ENCODE measurements around the gene HSPA4L.

Gene HSPA4L

DNA sequence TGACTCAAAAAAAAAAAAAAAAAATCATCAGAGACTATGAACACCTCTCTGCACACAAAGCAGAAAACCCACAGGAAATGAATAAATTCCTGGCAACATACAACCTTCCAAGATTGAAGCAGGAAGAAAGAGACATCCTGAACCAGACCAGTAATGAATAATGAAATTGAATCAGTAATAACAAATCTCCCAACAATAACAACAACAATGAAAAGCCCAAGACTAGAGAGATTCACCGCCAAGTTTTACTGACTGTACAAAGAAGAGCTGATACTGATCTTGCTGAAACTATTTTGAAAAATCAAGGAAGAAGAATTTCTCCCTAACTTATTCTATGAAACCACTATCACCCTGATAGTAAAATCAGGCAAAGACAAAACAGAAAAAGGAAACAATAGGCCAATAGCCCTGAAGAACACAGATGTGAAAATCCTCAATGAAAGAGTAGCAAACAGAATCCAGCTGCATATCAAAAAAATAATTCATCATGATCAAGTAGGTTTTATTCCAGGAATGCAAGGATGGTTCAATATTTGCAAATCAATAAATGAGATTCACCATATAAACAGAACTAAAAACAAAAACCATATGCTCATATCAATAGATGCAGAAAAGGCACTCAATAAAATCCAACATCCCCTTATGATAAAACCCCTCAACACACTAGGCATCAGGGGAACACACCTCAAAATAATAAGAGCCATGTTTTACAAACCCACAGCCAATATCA is 67.5 kb downstream of the HSPA4L start:
- in situ Hi-C loops (cut with HindIII; ENCODE audit: low pct_ligation_motif_present, low pct_unique_long_range_greater_than_20kb, low sequenced_read_pairs): no loop called here
- DNase-seq: no peak

DNA sequence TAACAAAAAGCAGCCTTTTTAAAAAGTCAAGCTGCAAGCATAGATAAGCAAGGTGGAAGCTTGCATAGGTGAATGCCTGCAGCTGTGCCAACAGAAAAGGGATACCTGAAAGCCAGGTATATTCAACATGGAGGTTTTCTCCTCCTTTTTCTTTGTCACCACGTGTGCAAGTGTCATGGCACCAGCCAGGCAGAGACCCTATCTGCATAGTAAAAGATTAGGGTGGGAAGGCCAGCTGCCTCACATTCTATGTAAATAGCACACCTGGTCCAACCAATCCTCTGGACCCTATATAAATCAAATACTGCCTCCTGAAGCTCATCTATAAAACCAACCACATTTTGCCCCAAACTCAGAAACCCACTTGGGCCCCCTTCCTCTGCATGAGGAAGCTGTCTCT is 70.5 kb downstream of the HSPA4L start:
- in situ Hi-C loops (cut with HindIII; ENCODE audit: low pct_ligation_motif_present, low pct_unique_long_range_greater_than_20kb, low sequenced_read_pairs): no loop called here
- no peak for DNase-seq

DNA sequence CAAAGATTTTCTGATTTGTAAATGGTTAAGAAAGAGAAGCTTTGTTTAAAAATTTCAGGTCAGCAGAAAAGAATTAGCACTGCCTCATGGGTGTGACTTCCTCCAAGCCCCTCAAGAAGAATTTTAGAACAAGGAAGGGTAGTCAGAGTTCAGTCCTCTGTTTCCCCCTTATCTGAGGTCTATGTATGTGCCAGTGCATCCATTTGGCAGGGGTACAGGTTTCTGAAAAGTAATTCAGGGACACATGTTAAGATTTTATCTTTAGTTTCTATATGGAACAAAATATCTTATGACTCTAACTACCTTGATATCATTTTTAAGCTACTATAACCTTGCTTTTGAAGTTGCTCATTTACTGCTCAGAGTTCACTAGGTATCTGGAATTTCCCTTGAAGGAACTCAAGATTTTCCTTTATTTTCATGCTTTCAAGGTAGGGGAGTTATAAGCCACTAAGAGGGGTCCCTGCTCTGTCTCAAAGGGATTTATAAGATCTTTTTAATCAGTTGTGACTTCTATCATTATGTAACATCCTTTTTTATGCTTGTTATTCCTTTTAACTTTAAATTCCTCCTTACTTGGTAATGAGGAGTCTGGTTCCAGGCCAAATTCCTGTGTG is 74.2 kb downstream of the HSPA4L start:
- DNase-seq: no peak
- in situ Hi-C loops (cut with HindIII; ENCODE audit: low pct_ligation_motif_present, low pct_unique_long_range_greater_than_20kb, low sequenced_read_pairs): no loop called here

DNA sequence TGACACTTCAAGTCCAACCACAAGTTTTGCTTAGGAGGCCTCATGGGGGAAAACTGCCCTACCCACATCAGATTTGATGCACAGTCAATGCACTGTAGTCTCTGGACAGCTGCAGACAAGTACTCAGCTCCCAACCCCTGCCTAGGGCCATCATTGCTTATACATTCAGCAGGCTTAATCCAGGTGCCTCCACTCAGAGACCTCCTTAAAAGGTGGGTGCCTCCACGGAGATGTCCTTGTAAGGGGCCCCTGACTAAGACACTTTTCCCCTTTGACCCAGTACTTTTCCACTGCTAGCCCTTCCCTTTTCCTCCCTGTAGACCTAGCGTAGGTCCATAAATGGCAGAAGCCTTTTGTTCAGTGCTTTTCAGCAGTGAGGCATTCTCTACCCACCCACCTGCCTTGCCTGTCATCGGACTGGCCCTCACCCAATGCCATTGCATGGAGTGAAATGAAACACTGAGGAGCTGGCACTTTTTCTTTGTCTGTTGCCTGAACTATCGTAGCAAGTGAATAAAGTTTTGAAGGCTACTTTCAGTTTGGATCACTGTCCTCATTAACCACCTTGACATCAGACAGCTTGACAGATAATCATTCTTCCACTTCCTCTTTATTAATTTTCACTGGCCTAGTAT is 74.8 kb downstream of the HSPA4L start:
- in situ Hi-C loops (cut with HindIII; ENCODE audit: low pct_ligation_motif_present, low pct_unique_long_range_greater_than_20kb, low sequenced_read_pairs): no loop called here
- DNase-seq: peak; percentile 48

DNA sequence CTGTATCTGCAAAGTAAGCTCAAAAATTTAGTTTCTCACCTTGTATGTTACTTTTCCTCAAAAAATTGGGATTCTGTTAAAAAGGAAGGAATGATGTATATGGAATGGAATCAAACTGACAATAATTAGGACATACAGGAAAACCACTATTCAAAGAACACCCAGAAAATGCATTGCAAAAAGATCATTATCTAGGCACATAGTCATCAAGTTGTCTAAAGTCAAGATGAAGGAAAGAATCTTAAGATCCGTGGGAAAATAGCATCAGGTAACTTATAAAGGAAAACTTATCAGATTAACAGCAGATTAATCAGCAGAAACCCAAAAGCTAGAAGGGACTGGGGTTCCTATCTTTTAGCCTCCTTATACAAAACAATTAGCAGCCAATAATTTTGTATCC is 75.5 kb downstream of the HSPA4L start:
- no peak for DNase-seq
- in situ Hi-C loops (cut with HindIII; ENCODE audit: low pct_ligation_motif_present, low pct_unique_long_range_greater_than_20kb, low sequenced_read_pairs): no loop called here

DNA sequence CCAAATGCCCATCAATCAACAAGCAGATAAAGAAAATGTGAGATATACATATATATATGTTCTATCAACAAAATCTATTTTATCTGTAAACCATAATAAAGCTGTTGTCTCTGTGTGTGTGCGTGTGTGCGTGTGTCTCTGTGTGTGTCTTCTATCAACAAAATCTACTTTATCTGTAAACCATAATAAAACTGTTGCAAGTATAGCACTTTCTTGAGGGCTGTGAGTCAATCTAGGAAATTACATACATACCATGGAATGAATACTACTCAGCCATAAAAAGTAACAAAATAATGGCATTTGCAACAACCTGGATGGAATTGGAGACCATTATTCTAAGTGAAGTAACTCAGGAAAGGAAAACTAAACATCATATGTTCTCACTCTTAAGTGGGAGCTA is 86.1 kb downstream of the HSPA4L start:
- no peak for DNase-seq
- in situ Hi-C loops (cut with HindIII; ENCODE audit: low pct_ligation_motif_present, low pct_unique_long_range_greater_than_20kb, low sequenced_read_pairs): no loop called here

DNA sequence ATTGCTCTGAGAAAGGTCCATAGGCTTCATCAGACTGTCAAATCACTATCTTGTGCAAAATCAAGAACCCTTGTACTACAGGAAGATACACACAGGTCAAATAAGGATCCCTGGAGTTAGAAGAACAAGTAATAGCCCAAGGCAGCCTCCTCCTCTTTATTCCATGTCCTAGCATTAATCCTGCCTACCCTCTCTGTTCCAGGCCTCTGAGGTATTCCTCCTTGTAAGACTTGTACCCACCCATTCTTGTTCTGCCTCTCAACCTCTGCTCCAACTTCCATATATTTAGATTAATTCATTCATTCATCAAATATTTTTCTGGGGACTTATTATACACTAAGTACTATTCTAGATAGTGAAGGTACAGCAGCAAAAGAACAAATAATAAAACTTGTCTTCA is 88.2 kb downstream of the HSPA4L start:
- DNase-seq: no peak

DNA sequence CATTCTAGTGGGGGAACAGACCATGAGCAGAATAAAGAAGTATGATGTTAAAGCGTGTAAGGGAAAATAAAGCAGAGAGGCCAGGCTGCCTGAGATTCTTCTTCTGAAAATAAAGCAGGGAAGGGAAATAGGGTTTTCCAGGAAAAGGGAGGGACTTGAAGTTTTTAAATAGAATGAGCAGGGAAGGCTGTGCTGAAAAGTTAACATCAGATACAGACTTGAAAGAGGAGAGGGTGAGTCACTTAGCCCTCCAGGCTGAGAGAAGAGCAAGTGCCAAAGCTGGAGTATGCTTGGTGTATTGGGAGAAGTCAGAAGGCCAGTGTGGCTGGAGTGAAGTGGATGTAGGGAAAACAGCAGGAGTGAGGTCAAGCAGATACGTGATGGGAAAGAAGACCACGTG is 88.6 kb downstream of the HSPA4L start:
- in situ Hi-C loops (cut with HindIII; ENCODE audit: low pct_ligation_motif_present, low pct_unique_long_range_greater_than_20kb, low sequenced_read_pairs): no loop called here
- DNase-seq: peak; percentile 40

More for the DNA sequence above, 88.2 kb downstream of the HSPA4L start:
- in situ Hi-C loops (cut with HindIII; ENCODE audit: low pct_ligation_motif_present, low pct_unique_long_range_greater_than_20kb, low sequenced_read_pairs): no loop called here

DNA sequence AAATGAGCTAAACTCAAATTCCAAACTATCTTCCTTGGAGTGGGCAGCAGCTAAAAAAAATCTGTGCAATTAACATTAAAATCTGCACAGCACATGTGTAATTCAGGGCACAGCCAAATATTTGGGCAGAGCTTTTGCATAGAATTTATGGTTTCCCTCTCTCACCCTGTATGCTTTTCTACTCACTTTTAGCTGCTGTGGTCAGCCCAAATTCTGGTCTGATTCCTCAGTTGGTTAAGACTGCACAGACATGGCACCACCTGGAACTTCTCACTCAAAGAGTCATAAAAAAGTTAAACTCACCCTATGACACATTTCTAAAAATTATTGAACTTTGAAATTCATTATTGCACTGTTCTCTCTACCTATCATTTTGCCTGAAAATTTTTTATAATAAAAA is 93.7 kb downstream of the HSPA4L start:
- in situ Hi-C loops (cut with HindIII; ENCODE audit: low pct_ligation_motif_present, low pct_unique_long_range_greater_than_20kb, low sequenced_read_pairs): no loop called here
- DNase-seq: no peak

DNA sequence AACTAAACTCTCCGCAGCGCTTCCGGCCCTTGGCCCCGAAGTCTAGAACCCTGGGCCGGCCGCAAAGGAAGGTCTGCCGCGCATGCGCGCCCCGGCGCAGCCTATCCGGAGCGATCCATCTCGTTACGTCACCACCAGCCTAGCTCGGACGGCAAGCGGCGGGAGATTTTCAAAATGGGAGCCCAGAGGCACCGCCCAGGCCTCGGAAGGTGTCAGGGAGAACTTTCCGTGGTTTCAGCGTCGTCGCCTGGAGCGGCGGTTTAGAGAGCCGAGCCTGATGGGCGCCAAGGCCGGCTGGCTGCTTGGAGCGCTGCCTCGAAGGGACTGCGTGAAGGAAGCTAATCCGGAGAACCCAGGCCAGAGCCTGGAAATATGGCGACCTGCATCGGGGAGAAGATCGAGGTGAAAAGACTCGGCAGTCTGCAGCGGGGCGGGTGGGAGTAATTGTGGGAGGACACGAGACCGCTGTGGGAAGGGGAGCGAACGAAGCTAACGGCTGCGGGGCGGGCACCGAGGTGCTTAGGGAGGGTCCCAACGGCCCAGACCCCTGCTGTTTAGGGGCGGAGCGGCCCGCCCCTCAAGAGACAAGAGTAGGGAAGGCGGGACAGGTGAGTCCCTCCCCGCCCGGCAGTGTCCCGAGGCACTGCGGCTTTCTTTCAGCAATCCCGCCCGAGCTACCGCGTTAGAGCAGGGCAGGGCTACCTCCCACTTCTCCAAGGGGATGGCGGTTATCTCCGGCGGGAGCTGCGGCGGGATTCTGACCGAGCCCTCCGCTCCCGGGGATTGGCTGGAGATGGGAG is 98.8 kb downstream of the HSPA4L start, which contains the start of gene PLK4:
Gene PLK4 (plus strand): TSS at position 131 of the 800 bp plus-strand sequence. CDS start 242 bp downstream, at position 373.
- peak; percentile 96 for DNase-seq
- in situ Hi-C loops (cut with HindIII; ENCODE audit: low pct_ligation_motif_present, low pct_unique_long_range_greater_than_20kb, low sequenced_read_pairs): no loop called here

DNA sequence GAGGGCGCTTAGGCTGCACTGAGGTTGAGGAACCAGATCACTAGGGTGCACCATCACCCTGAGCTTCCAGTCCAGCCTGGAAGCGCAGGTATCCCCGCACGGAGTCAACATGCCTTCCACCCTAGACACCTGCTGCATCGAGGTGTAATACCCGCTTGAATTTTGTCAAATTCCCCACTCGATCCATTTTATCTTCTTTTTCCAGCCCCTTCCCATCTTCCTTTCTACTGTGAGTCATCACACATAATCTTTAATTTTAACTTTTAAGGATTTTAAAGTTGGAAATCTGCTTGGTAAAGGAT is 99.4 kb downstream of the HSPA4L start:
- in situ Hi-C loops (cut with HindIII; ENCODE audit: low pct_ligation_motif_present, low pct_unique_long_range_greater_than_20kb, low sequenced_read_pairs): no loop called here
- DNase-seq: no peak

DNA sequence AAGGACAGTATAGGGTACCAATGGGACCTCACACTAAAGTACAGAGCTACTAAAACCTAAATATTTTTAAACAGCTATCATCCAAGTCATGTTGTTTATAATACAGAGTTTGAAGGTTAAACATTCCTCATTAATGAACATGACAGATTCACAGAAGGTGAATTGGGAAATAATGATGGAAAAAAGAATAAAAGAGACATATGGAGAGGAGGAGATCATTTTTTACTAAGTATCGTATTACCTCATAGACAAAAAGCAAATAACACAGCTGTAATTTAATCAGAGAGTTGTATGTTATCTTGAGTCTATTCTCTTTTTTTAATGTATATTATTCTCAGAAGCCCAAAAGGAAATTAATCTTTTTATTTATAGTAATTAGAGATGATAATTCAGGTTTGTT is 106.4 kb downstream of the HSPA4L start:
- in situ Hi-C loops (cut with HindIII; ENCODE audit: low pct_ligation_motif_present, low pct_unique_long_range_greater_than_20kb, low sequenced_read_pairs): no loop called here
- DNase-seq: no peak

DNA sequence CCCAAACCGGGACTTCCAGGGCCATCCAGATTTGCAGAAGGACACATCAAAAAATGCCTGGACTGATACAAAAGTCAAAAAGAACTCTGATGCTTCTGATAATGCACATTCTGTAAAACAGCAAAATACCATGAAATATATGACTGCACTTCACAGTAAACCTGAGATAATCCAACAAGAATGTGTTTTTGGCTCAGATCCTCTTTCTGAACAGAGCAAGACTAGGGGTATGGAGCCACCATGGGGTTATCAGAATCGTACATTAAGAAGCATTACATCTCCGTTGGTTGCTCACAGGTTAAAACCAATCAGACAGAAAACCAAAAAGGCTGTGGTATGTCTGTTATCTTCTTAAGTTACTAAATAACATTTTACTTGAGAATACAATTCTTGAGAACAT is 107.8 kb downstream of the HSPA4L start:
- in situ Hi-C loops (cut with HindIII; ENCODE audit: low pct_ligation_motif_present, low pct_unique_long_range_greater_than_20kb, low sequenced_read_pairs): no loop called here
- no peak for DNase-seq
